Measurements from ENCODE around the gene DLG2.
A peak's percentile ranks its signal among the peaks of the same experiment; 100 is the strongest.

Gene DLG2

GRCh38 chr11:85541683-85542082 is 85.5 kb downstream of the DLG2 start:
- no peak for DNase-seq

DNA sequence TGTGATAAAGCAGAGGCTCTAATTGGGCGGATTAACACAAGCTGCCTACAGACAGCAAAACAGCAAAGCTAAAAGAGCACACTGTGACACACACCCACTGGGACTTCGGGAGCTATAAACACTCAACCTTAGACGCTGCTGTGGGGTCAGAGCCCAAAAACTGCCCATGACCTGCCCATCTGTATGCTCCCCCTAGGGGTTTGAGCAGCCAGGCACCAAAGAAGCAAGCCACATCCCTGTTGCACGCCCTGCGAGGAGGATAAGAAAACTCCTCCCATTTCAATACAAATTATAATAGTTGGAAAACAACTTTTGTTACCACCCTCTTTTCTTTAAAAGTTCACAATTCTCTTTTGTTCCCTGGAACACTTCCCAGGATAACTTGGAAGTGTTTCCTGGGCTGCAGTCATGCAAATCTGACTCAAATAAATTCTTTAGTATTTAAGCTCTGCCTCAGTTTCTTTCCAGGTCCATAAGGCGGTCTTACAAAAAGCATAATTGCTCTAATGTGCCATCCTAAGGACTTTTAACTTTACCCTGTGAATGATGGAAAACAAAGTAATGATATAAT is 86.4 kb downstream of the DLG2 start:
- DNase-seq = no peak

- DNase-seq = no peak
Measured at GRCh38 chr11:85540181-85540580, 87.0 kb downstream of the DLG2 start.

DNA sequence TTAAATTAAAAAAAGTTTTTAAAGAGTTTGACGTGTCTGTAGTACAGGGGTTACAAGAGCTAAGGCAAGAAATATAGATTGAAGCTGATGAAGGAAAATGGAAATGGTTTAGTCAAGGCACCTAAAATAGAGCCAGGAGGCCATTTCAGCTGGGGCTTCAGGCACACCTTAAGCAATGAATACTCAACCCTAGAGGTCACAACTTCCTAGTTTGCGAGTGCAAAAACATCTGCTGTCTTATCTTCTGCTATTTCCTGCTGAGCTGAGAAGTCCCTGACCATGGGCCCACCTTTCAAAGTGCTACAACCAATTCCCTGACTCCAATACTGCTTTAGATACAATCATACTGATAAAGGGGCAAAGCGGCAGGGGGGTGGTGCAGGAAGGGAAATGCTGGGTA is 87.4 kb downstream of the DLG2 start:
- peak; percentile 2 for DNase-seq

DNA sequence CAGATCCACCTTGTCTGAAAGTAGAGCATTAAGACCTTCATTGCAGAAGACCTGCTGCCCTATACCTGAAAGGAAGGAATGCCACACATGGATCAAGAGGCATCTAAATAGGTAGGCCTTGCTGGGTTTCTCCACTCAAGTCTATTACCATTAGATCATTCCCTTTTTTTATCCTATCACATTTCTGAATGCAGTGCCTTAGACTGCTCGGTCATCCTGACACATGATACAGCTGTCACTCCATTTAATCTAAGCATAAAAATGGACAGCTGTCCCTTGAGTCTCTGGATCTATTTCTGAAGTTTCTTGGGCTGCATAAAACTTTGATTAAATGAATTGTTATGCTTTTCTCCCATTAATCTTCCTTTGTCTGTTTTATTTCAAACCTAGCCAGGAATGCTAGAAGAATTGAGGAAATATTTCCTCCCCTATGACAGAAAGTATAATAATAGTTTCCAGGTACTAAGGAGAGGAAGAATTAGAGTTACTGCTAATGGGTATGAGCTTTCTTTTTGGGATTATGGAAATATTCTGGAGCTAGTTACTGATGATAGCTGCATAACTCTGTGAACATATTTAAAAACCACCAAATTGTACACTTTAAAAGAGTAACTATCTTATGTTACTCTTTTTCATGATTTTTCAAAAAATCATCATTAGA is 88.0 kb downstream of the DLG2 start:
- DNase-seq = no peak

DNA sequence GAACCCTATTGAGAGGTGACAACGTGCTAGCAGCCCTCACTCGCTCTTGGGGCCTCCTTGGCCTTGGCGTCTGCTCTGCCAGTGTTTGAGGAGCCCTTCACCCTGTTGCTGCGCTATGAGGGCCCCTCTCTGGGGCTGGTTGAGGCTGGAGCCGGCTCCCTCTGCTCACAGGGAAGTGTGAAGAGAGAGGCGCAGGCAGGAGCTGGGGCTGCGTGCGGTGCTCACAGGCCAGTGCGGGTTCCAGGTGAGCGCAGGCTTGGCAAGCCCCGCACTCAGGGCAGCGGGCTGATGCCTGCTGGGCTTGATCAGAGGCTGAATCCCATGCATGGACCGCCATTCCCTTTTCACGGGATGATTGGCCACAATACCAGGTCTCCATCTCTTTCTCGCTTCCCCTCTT is 90.7 kb downstream of the DLG2 start:
- DNase-seq = no peak

DNA sequence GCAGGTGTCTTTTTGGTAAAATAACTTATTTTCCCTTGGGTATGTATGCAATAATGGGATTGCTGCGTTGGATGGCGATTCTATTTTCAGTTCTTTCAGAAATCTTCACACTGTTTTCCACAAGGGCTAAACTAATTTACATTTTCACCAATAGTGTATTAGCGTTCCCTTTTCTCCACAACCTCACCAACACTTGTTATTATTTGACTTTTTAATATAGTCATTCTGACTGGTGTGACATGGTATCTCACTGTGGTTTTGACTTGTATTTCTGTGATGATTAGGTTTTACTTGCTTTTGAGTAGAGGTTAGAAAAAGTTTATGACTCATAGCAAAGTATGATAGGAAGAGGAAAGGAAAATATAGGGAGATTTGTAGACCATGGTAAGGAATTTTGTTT is 92.3 kb downstream of the DLG2 start:
- DNase-seq = no peak

DNA sequence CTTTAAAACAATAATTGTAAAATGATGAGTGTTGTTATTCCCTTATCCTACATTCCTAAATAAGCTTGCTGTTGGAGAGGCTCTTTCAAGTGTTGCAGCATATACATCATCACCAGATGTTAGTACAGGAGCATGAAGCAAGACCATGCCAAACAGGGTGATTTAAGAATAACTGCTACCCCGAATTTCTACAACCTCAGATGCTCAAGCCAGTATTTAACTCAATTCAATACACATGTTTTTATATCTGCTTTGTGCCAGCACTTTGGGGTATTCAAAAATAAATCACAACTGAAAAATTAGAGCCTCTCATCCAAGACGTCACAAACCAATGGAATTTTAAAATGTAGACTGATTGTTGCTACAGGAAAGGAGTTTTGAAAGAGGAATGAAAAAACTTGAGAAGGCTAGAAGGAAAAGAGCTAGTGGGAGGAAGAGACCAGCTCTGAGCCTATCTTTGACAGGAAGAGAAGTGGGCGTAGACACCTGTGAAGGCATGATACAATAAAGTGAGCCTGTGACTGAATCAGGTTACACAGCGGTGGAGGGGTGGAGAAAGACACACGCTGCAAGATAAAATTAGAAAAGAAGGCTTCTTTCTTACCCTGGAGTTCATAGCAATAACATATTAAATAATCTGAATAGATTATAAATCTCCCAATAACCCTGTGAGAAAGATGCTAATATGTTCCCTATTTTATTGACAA is 95.8 kb downstream of the DLG2 start:
- DNase-seq = peak; percentile 4

DNA sequence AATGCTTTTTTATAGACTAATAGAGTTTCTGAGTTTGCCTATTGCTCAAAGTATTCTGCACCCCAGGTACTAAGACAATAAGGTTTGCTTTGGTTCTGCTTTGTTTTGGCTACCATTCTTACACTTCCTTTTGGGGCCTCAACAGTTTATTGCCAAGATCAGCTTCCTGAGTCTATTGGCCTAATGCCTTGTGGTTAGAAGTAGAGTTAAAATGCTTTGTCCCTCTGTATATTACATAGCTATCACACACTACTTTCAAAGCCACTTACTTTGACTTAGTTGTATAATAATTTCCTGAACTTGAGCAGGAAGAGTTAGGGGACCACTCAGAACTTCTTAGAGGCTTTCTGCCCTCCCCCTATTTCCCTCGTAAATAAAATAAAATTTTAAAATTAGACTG is 96.5 kb downstream of the DLG2 start:
- peak; percentile 54 for DNase-seq

DNA sequence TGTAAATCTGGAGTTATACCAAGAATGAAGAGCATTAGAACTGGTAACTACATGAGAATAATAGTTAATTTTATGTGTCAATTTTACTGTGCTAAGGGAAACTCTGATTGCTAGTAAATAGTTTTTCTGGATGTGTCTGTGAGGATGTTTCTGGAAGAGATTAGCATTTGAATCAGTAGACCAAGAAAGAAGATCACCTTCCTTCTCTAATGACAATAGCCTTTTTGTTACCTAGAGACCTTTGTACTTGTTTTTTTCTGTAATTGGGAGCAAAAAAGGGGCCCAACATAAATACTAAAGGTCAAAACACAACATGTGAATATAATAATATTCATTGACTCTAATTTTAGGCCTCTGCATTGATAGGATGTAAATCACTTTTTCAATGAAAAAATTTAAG is 100.6 kb downstream of the DLG2 start:
- DNase-seq = no peak

- no peak for DNase-seq
Measured at GRCh38 chr11:85525686-85526085, 101.5 kb downstream of the DLG2 start.

GRCh38 chr11:85517272-85517671 is 109.9 kb downstream of the DLG2 start:
- DNase-seq = peak; percentile 33

DNA sequence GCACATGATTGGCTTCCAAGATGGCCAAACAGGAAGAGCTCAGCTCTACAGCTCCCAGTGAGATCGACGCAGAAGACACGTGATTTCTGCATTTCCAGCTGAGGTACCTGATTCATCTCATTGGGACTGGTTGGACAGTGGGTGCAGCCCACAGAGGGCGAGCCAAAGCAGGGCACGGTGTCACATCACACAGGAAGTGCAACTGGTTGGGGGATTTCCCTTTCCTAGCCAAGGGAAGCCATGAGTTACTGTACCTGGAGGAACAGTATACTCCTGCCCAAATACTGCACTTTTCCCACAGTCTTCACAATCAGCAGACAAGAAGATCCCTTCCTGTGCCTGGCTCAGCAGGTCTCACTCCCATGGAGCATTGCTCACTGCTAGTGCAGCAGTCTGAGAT is 131.2 kb downstream of the DLG2 start:
- no peak for DNase-seq

GRCh38 chr11:85494396-85494795 is 132.7 kb downstream of the DLG2 start:
- DNase-seq = no peak

- no peak for DNase-seq
Measured at GRCh38 chr11:85485902-85486301, 141.2 kb downstream of the DLG2 start.

DNA sequence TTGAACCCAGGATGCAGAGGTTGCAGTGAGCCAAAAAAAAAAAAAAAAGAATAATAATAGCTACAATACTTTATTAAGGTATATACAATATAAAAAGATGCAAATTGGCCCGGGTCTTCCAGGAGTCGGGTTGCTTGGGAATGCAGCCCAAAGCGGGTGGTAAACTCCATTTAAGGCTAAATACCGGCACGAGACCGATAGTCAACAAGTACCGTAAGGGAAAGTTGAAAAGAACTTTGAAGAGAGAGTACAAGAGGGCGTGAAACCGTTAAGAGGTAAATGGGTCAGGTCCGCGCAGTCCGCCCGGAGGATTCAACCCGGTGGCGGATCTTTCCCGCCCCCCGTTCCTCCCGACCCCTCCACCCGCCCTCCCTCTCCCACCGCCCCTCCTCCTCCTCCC is 143.3 kb downstream of the DLG2 start:
- DNase-seq = no peak

GRCh38 chr11:85481862-85482261 is 145.3 kb downstream of the DLG2 start:
- no peak for DNase-seq

DNA sequence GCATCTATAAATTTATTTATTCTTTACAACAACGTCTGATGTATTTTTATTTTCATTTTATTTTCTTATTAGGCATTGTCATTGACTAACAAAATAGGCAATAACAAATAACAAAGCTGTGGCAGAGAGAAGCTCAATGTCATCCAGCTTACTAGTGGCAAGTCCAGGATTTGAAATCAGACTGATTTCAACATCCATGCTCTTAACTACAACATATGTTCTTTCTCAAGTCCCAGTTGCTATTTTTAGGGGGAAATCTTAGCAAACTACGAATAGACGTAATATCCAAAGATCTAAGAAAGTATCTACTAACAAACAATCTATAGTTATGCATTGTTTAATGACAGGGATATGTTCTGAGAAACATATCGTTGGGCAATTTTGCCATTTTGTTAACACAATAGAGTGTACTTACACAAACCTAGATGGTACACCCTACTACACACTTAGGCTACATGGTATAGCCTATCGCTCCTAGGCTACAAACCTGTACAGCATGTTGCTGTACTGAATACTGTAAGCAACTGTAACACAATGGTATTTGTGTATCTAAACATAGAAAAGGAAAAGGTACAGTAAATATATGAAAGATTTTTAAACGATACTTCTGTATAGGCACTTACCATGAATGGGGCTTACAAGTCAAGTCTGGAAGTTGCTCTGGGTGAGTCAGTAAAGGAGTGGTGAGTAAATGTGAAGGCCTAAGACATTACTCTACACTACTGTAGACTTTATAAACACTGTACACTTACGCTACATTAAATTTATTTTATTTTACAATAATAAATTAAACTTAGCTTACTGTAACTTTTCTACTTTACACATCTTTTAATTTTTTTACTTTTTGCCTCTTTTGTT is 151.3 kb downstream of the DLG2 start:
- DNase-seq = no peak

GRCh38 chr11:85472953-85473352 is 154.2 kb downstream of the DLG2 start:
- DNase-seq = no peak

DNA sequence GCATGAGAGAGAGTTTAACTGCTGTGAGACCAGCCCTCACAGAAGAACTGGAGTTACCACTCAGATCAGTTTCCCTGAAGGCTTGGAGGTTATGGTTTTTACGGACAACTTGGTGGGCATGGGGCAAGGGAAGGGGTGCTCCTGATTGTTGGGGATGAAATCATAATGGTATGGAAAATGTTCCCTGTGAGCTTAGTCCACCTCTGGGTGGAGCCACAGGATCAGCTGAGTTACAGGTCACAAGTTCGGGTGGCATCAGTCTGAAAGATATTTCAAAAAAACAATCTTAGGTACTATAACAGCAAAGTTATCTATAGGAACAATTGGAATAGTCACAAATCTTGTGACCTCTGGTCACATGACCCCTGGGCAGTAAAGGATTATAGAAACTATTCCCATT is 162.9 kb downstream of the DLG2 start:
- DNase-seq = peak; percentile 10

DNA sequence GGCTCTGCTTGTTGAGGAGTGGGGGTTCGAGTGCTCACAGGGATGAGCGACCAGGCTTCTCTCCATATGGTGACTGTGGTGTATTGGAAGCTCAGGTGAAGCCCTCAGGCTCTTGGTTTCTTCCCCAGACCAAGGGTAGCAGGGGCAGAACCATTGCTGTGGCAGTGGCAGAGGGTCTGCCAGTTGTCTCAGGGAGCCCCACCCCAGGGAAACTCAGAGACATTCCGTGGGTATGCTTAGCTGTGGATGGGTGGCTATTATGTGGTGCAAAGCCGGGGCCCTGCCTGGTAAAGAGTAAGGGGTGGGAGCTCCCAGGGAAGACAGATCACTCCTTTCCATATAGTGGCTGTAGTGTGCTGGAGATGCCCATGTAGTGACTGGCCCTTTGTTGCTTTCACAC is 167.8 kb downstream of the DLG2 start:
- DNase-seq = no peak

- no peak for DNase-seq
Measured at GRCh38 chr11:85444479-85444878, 182.7 kb downstream of the DLG2 start.

DNA sequence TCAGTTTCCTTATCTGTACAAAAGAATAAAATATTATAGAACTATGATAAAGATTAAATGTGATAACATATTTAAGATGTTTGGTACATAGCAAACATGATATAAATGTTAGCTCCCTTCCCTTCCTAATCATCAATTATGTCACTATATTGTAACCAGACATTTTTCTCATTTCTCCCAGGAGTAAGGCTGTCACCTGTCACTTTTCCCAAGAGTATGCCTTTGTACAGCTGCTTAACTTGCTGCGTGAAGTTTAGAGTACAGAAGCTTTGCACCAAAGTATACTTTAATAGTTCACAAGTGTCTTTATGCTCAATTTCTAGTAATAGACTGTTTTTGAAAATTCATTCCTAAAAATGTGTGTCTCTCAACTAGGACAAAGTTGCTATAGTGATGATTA is 186.9 kb downstream of the DLG2 start:
- no peak for DNase-seq

DNA sequence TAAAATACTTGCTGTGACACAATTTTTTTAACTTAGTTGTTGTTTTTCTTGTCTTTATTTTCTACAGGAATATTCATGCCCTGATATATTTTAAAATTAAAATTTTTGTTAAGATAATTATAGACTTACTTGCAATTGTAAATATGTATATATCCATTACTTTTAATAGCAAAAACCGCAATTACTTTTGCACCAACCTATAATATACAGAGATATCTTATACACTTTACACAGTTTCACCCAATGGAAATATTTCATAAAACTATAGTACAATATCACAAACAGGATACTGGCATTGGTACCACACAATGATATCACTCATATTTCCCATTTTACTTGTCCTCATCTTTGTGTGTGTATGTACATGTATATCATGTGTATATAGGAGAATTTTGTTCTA is 188.8 kb downstream of the DLG2 start:
- no peak for DNase-seq

Data from hematopoietic multipotent progenitor cell treated with erythropoietin and hydrocortisone succinate and interleukin-3 and kit ligand, for 4 days (in vitro differentiated cells).